Measurements from ENCODE around the gene SDHB. TPM values are rescaled to one million over a fixed set of nuclear protein-coding genes. Genes with fewer than 3 reads are reported as not detected.
A peak's percentile ranks its signal among the peaks of the same experiment; 100 is the strongest.

The SDHB gene
- total and polyA plus RNA-seq, 4 donors = 59.1 to 117 (median 83.5) TPM

DNA sequence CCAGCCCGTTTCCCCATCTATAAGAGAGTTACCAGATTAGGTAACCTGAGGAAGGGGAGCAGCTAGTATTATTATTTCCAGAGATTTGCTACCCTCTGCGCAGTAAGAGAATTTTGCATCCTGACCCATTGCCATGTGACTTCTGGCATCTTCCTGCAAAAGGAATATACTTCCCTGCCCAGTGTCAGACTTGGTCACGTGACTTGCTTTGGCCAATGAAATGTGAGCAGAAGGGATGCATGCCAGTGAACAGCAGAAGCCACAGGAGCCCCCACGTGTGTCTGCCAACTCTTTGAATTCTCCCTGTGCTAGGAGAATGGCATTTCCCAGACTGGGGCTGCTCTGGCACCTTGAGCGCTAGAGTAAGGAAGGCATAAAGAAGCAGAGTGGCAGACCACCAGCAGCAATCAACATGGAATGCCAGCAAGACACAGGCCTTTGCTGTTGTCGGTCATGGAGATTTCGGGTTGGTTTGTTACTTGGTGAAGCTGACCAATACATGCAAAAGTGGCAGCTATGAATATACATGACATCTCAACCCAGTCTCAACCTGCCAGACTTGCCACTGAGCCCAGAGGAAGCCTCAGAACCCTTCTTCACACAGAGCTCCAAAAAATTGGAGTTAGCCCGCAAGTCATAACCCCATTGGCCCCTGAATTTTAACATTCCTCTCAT is 26.4 kb upstream of the SDHB start:
- no peaks in the 10 kb centered on the region for H3K9me3 ChIP-seq (ENCODE audit: control insufficient read depth in 4 of 4, insufficient read depth in 3 of 4, low read length in 3 of 4)
- no peak for TF ChIP-seq CTCF (IDR thresholded peaks at IDR 0.05; ENCODE audit: control extremely low read depth, extremely low read depth)
- no peaks in the 10 kb centered on the region for H3K27me3 ChIP-seq (ENCODE audit: control insufficient read depth in 3 of 3, insufficient read depth in 3 of 3, low read length in 2 of 3)
- H3K4me3 ChIP-seq = no peak overlapping the region
- no peak for ATAC-seq (ENCODE audit: insufficient read depth, low FRiP score)
- WGBS, 2 donors = 88% methylated on average over 8 of the region's 8 CpGs
- H3K9ac ChIP-seq (ENCODE audit: insufficient read depth in 1 of 2, low read length in 2 of 2) = no peak overlapping the region
- no peak overlapping the region for H3K27ac ChIP-seq (ENCODE audit: low read depth in 1 of 2, low read length in 1 of 2)
- no peak for DNase-seq
- H3K4me1 ChIP-seq (ENCODE audit: control insufficient read depth in 5 of 5, insufficient read depth in 5 of 5, low read length in 5 of 5) = peaks cover 0 to 2% (median 0%) of the 10 kb centered on the region in 5 donors
- no peaks in the 10 kb centered on the region for H3K36me3 ChIP-seq (ENCODE audit: control insufficient read depth in 4 of 4, insufficient read depth in 4 of 4, low read length in 4 of 4)

DNA sequence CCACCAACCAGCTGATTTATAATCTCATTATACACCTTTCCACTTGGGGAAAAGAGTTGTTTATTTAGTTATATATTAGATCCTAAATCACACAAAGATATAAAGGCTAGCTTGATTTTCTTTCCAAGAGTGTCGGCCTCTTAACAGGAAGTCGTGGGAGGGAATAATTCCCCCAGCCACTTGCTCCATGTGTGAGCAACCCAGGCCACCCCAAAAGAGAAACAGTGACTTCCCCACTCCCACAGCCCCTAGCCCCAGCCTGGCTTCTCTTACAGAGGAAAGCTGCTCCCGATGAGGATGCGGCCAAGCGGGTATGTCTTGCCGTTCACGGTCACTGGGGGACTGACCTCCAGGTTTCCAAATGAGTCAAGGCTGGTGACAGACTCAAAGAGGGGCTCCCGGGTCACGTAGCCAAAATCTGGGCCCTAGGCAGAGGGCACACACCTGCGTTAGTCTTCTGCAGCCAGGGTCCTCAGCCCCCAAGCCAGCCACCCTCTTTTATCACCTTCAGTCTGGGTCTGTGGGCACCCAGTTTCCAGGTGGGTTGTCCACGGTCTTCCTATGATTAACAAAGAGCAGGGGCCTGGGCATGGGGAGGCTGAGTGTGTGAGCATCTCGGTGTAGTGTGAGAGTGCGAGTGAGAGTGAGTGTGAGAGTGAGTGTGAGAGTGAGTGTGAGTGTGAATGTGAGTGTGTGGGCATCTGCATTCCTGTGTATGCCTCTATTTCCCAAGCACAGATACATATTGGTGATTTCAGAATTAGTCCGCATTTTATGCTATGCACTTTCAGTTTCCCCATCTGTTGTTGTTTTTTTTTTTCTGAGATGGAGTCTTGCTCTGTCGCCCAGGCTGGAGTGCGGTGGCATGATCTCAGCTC is 25.4 kb upstream of the SDHB start:
- Histone ChIP-seq H3K9me3 (ENCODE audit: control insufficient read depth in 4 of 4, insufficient read depth in 3 of 4, low read length in 3 of 4) (no peaks in the 10 kb centered on the region), H3K4me1 (ENCODE audit: control insufficient read depth in 5 of 5, insufficient read depth in 5 of 5, low read length in 5 of 5) (peaks cover 0 to 2% (median 0%) of the 10 kb centered on the region in 5 donors), H3K36me3 (ENCODE audit: control insufficient read depth in 4 of 4, insufficient read depth in 4 of 4, low read length in 4 of 4) (no peaks in the 10 kb centered on the region), H3K9ac (ENCODE audit: insufficient read depth in 1 of 2, low read length in 2 of 2) (no peak overlapping the region), H3K27ac (ENCODE audit: low read depth in 1 of 2, low read length in 1 of 2) (no peak overlapping the region), H3K4me3 (no peak overlapping the region), H3K27me3 (ENCODE audit: control insufficient read depth in 3 of 3, insufficient read depth in 3 of 3, low read length in 2 of 3) (no peaks in the 10 kb centered on the region)
- 83 to 85% methylated on average over 16 of the region's 16 CpGs for WGBS, 2 donors
- TF ChIP-seq CTCF (IDR thresholded peaks at IDR 0.05; ENCODE audit: control extremely low read depth, extremely low read depth) = no peak
- ATAC-seq (ENCODE audit: insufficient read depth, low FRiP score) (no peak), DNase-seq (no peak)

DNA sequence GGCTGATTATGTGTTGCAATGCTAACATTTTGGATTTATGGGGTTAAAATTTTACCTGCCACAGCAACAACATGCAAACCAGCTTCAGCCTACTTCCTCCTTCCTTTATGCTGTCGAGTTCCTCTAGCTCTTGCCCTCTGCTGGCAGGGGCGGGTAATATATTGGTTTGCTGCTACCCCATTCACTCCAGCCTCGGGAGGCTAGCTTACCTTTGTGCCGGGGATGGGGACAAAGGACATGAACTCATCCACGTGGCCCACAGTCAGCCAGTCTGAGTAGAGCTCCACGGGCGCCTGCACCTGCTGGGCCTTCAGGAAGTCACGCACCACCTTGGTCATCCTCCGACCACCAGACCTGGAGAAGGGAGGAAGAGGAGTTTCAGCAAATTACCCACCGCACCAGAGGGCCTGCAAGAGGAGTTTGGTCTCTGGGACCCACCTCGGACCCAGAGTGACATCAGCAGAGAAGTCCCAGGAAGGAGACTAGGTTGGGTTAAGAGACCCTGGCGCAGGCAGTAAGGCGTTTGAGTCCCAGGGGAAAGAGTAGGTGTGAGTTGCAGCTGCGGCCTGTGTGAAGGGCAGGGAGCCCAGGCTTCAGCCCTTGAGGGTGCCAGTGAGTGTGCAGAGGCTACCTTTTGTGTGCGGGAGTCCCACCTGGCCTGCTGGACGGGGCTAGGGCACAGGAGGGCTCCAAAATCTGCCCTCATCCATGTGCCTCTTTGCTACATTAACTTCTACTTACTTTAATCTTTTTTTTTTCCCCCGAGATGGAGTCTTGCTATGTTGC is 21.8 kb upstream of the SDHB start:
- ATAC-seq (ENCODE audit: insufficient read depth, low FRiP score) = peak; percentile 66
- DNase-seq = no peak
- no peak for TF ChIP-seq CTCF (IDR thresholded peaks at IDR 0.05; ENCODE audit: control extremely low read depth, extremely low read depth)
- Histone ChIP-seq H3K36me3 (ENCODE audit: control insufficient read depth in 4 of 4, insufficient read depth in 4 of 4, low read length in 4 of 4) (no peaks in the 10 kb centered on the region), H3K4me1 (ENCODE audit: control insufficient read depth in 5 of 5, insufficient read depth in 5 of 5, low read length in 5 of 5) (no peaks in the 10 kb centered on the region), H3K27me3 (ENCODE audit: control insufficient read depth in 3 of 3, insufficient read depth in 3 of 3, low read length in 2 of 3) (no peaks in the 10 kb centered on the region), H3K4me3 (no peak overlapping the region), H3K9me3 (ENCODE audit: control insufficient read depth in 4 of 4, insufficient read depth in 3 of 4, low read length in 3 of 4) (no peaks in the 10 kb centered on the region), H3K9ac (ENCODE audit: insufficient read depth in 1 of 2, low read length in 2 of 2) (no peak overlapping the region), H3K27ac (ENCODE audit: low read depth in 1 of 2, low read length in 1 of 2) (no peak overlapping the region)
- WGBS, 2 donors = 74 to 77% methylated on average over 17 of the region's 17 CpGs
